Measurements from ENCODE around the gene OSBPL7. TPM values are rescaled to one million over a fixed set of nuclear protein-coding genes. Genes with fewer than 3 reads are reported as not detected.

The OSBPL7 gene
- total RNA-seq, 1 donor from 2014 or later: 21.4 TPM

DNA sequence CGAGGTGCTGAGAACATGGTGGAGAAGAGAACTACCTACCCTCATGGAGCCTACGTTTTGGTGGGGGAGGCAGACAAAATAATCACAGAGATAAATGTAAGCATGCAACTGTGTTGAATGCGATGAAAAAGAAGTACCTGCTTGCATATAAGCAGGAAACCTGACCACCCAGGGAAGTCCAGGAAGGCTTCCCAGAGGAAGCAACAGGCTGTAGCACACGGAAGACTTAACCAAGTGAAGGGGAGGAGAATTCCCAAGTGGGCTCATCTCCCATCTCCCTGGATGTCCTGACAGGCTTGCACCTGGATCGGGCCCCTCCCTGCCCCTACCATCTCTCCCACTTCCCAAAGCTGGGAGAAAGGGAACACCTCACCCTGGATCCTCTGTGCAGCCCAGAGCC lies 17.5 kb upstream of the OSBPL7 start:
- H3K36me3 Mint-ChIP-seq (ENCODE audit: low read depth, unreplicated experiment): peaks cover 20% of the 10 kb centered on the region
- TF ChIP-seq, protein P1, sequence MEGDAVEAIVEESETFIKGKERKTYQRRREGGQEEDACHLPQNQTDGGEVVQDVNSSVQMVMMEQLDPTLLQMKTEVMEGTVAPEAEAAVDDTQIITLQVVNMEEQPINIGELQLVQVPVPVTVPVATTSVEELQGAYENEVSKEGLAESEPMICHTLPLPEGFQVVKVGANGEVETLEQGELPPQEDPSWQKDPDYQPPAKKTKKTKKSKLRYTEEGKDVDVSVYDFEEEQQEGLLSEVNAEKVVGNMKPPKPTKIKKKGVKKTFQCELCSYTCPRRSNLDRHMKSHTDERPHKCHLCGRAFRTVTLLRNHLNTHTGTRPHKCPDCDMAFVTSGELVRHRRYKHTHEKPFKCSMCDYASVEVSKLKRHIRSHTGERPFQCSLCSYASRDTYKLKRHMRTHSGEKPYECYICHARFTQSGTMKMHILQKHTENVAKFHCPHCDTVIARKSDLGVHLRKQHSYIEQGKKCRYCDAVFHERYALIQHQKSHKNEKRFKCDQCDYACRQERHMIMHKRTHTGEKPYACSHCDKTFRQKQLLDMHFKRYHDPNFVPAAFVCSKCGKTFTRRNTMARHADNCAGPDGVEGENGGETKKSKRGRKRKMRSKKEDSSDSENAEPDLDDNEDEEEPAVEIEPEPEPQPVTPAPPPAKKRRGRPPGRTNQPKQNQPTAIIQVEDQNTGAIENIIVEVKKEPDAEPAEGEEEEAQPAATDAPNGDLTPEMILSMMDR (IDR thresholded peaks at IDR 0.05; ENCODE audit: insufficient read depth, low read depth, low read length): no peak
- no peak for TF ChIP-seq EZH2 (IDR thresholded peaks at IDR 0.05; ENCODE audit: insufficient read depth, low read length)
- H3K36me3 ChIP-seq (ENCODE audit: insufficient read depth, low read length): no peaks in the 10 kb centered on the region
- H3K9me3 Mint-ChIP-seq (ENCODE audit: unreplicated experiment): no peaks in the 10 kb centered on the region
- H2AFZ ChIP-seq (ENCODE audit: low read depth, low read length): no peak overlapping the region
- no peak overlapping the region for H3K27ac ChIP-seq (ENCODE audit: low read depth, low read length)
- H3K27me3 Mint-ChIP-seq (ENCODE audit: low read depth, unreplicated experiment): no peaks in the 10 kb centered on the region
- H3K9me3 ChIP-seq (ENCODE audit: insufficient read depth, low read depth, low read length): no peaks in the 10 kb centered on the region
- H3K4me1 Mint-ChIP-seq (ENCODE audit: low read depth, unreplicated experiment): peaks cover 15% of the 10 kb centered on the region
- H3K4me3 Mint-ChIP-seq (ENCODE audit: unreplicated experiment): peak overlapping the region; percentile 67
- no peaks in the 10 kb centered on the region for H4K20me1 ChIP-seq (ENCODE audit: insufficient read depth, low read length)
- H3K27me3 ChIP-seq (ENCODE audit: insufficient read depth, low read length): no peaks in the 10 kb centered on the region
- H3K27ac Mint-ChIP-seq (ENCODE audit: unreplicated experiment): no peak overlapping the region
- no peak overlapping the region for H3K4me2 ChIP-seq (ENCODE audit: low read length)
- H3K4me3 ChIP-seq (ENCODE audit: insufficient read depth, low read depth, low read length): no peak overlapping the region
- H3K79me2 ChIP-seq (ENCODE audit: insufficient read depth, low read length): no peaks in the 10 kb centered on the region
- DNase-seq (ENCODE audit: low read depth): no peak
- no peak overlapping the region for H3K9ac ChIP-seq (ENCODE audit: low read length)
- no peak for FAIRE-seq
- H3K4me1 ChIP-seq (ENCODE audit: insufficient read depth, low read length): peaks cover 20% of the 10 kb centered on the region

DNA sequence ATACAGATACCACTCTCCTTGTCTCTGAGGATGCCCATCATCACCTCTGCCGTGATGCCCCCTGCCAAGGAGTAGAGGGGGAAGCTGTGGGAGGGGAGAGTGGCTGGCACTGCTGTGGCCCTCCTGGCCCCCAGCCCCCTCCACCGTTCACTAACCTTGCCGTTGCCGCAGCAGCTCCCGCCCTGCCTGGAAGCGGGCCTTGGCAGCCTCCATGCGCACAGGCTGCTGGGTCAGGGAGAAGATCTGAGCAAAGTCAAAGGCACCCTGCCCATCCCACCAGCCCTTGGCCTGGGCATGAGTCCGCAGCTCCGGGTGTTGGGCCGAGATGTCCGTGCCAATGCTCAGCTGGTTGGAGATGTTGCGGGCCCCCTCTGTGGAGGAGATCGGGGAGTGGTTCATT lies 17.0 kb upstream of the OSBPL7 start:
- Mint-ChIP-seq H3K4me1 (ENCODE audit: low read depth, unreplicated experiment) (peaks cover 15% of the 10 kb centered on the region), H3K4me3 (ENCODE audit: unreplicated experiment) (peak overlapping the region; percentile 67), H3K36me3 (ENCODE audit: low read depth, unreplicated experiment) (peaks cover 23% of the 10 kb centered on the region), H3K9me3 (ENCODE audit: unreplicated experiment) (no peaks in the 10 kb centered on the region), H3K27me3 (ENCODE audit: low read depth, unreplicated experiment) (no peaks in the 10 kb centered on the region), H3K27ac (ENCODE audit: unreplicated experiment) (no peak overlapping the region)
- Histone ChIP-seq H3K4me1 (ENCODE audit: insufficient read depth, low read length) (peaks cover 20% of the 10 kb centered on the region), H3K27ac (ENCODE audit: low read depth, low read length) (no peak overlapping the region), H3K4me3 (ENCODE audit: insufficient read depth, low read depth, low read length) (no peak overlapping the region), H4K20me1 (ENCODE audit: insufficient read depth, low read length) (no peaks in the 10 kb centered on the region), H3K27me3 (ENCODE audit: insufficient read depth, low read length) (no peaks in the 10 kb centered on the region), H3K79me2 (ENCODE audit: insufficient read depth, low read length) (no peaks in the 10 kb centered on the region), H3K9me3 (ENCODE audit: insufficient read depth, low read depth, low read length) (no peaks in the 10 kb centered on the region), H3K4me2 (ENCODE audit: low read length) (no peak overlapping the region), H2AFZ (ENCODE audit: low read depth, low read length) (no peak overlapping the region), H3K36me3 (ENCODE audit: insufficient read depth, low read length) (no peaks in the 10 kb centered on the region), H3K9ac (ENCODE audit: low read length) (no peak overlapping the region)
- no peak for FAIRE-seq
- no peak for TF ChIP-seq EZH2 (IDR thresholded peaks at IDR 0.05; ENCODE audit: insufficient read depth, low read length)
- TF ChIP-seq, protein P1 (IDR thresholded peaks at IDR 0.05; ENCODE audit: insufficient read depth, low read depth, low read length): no peak
- DNase-seq (ENCODE audit: low read depth): no peak

DNA sequence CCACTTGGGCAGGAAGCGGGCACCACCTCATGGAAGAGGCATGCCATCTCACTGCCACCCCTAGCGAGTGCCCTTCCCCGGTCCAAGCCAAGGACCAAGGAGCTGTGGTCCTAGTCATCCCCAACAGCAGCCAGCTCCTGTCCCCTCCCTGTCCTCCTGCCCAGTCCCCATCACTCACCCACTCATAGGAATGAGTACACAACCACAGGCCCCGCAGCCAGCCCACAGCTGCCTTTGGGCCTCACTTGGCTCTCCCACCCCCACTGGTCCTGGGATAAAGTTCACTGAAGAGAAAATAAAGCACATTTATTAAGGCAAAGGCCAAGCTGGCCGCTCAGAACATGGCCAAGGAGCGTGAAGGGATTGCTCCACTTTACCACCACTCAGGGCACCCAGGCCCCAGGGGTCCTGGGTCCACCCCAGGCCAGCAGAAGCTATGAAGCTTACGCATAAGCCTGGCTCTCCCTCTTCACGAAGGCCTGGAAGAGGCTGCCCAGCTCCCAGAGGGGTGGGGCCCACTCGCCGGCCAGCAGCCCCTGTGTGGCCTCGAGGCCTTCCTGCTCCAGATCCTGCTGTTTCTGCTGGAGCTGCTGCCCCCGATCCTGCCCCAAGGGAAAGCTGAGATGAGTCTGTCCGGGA lies 15.9 kb upstream of the OSBPL7 start:
- Histone ChIP-seq H3K36me3 (ENCODE audit: insufficient read depth, low read length) (no peaks in the 10 kb centered on the region), H3K4me2 (ENCODE audit: low read length) (peak overlapping the region; percentile 58), H3K27me3 (ENCODE audit: insufficient read depth, low read length) (no peaks in the 10 kb centered on the region), H3K79me2 (ENCODE audit: insufficient read depth, low read length) (no peaks in the 10 kb centered on the region), H3K9ac (ENCODE audit: low read length) (peak overlapping the region; percentile 28), H3K9me3 (ENCODE audit: insufficient read depth, low read depth, low read length) (no peaks in the 10 kb centered on the region), H2AFZ (ENCODE audit: low read depth, low read length) (no peak overlapping the region), H3K4me3 (ENCODE audit: insufficient read depth, low read depth, low read length) (no peak overlapping the region), H3K27ac (ENCODE audit: low read depth, low read length) (peak overlapping the region; percentile 4), H3K4me1 (ENCODE audit: insufficient read depth, low read length) (peaks cover 20% of the 10 kb centered on the region), H4K20me1 (ENCODE audit: insufficient read depth, low read length) (no peaks in the 10 kb centered on the region)
- no peak for FAIRE-seq
- Mint-ChIP-seq H3K36me3 (ENCODE audit: low read depth, unreplicated experiment) (peaks cover 23% of the 10 kb centered on the region), H3K27ac (ENCODE audit: unreplicated experiment) (no peak overlapping the region), H3K4me1 (ENCODE audit: low read depth, unreplicated experiment) (peaks cover 11% of the 10 kb centered on the region), H3K27me3 (ENCODE audit: low read depth, unreplicated experiment) (no peaks in the 10 kb centered on the region), H3K4me3 (ENCODE audit: unreplicated experiment) (no peak overlapping the region), H3K9me3 (ENCODE audit: unreplicated experiment) (no peaks in the 10 kb centered on the region)
- no peak for TF ChIP-seq EZH2 (IDR thresholded peaks at IDR 0.05; ENCODE audit: insufficient read depth, low read length)
- TF ChIP-seq, protein P1 (IDR thresholded peaks at IDR 0.05; ENCODE audit: insufficient read depth, low read depth, low read length): no peak
- DNase-seq (ENCODE audit: low read depth): peak; percentile 36

Measured in astrocyte (in vitro differentiated cells and primary cell).